HG02840 (cell line): ENCODE data around the gene ECM1.

Experiments
- ATAC-seq: cut with Tn5 transposase; IDR thresholded peaks from one replicate; pipeline ENCODE4 v1.9.1; 2021; ENCODE audit warnings: mild to moderate bottlenecking, moderate library complexity, moderate number of reproducible peaks; ENCODE audit not compliant: unreplicated experiment, low FRiP score

Gene ECM1

DNA sequence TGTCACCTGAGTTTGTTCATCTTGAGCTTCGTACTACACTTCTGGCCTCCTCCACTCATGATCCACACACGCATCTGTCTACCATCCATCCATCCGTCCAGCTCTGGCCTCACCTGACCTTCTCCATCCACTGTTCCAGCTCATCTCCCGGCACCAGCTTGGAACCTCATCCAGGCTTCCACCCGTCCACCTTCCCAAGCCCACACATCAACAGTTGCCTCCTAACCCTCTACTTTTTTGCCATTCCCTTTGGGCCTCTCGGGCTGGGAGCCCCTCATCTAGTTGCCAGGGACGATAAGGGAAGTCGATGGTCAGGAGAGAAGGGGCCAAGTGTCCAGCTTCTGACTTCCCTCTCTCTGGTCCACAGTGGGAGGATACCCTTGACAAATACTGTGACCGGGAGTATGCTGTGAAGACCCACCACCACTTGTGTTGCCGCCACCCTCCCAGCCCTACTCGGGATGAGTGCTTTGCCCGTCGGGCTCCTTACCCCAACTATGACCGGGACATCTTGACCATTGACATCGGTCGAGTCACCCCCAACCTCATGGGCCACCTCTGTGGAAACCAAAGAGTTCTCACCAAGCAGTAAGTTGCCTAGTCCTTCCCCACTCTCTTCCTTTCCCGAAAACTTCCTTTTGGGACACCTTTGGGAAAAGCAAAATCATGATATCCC lies 4.2 kb downstream of the ECM1 start:
- no peak for ATAC-seq

DNA sequence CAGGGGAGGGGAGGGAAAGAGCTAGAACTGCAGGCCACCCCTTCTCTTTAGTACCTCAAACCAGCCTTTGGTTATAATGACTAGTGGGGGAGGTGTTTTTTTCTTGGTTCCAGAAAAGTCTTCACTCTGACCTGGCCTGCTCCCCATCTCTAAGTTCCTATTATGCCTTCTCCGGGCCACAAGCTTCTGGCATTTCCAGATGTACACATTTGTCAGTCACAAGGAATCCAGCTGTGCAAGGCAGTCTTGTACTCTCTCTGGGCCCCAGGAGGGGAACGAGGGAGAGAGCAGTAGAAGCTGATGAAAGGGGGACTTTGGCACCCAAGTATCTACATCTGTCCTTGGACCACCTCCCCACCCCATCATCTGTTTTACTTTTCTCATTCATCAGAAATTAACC lies 4.9 kb downstream of the ECM1 start:
- no peak for ATAC-seq

DNA sequence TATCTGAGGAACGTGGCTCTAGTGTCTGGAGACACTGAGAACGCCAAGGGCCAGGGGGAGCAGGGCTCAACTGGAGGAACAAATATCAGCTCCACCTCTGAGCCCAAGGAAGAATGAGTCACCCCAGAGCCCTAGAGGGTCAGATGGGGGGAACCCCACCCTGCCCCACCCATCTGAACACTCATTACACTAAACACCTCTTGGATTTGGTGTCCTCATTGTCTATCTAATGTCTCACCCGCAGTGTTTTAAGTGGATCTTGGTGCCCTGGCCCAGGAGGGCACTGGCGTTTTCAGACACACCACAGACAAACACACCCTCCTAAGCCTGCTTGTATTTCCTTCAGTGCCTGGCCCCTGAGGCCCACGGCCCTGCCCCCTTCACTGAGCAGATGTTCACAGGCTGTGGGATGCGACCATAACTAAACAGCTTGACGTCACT lies 5.5 kb downstream of the ECM1 start:
- ATAC-seq: no peak

DNA sequence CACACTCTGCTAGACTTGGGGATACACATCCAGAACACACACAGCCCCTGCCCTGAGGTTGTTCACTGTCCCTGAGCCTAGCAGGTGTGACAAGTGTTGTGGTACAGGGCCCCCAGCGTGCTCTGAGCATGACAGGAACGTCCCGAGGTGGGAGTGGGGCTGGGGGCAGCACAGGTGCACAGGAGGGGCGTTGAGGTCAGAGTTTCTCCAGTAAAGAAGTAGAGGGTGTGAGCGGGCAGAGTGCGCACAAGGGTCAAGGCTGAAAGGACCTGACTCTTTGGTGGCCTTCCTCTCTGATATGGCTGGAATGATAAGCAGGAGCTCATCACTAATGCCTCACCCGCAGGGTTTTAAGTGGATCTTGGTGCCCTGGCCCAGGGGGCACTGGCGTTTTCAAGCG lies 6.4 kb downstream of the ECM1 start:
- ATAC-seq: no peak

DNA sequence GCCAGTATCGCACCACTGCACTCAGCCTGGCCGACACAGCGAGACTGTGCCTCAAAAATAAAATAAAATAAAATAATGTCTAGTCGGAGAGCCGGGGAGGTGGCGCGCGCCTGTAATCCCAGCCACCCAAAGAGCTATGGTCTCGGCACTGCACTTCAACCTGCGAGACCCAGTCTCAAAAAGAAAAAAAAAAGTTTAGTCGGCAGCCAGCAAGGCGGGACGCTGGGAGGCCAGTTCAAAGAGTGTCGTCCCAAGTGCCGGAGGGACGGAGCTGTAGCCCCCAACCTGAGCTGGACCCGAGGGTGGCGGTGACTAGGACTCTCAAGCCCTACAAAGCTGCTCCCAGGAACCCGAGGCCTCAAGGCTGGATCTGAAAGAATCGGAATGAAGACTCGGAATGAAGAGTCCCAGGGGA lies 7.0 kb downstream of the ECM1 start:
- ATAC-seq: no peak

DNA sequence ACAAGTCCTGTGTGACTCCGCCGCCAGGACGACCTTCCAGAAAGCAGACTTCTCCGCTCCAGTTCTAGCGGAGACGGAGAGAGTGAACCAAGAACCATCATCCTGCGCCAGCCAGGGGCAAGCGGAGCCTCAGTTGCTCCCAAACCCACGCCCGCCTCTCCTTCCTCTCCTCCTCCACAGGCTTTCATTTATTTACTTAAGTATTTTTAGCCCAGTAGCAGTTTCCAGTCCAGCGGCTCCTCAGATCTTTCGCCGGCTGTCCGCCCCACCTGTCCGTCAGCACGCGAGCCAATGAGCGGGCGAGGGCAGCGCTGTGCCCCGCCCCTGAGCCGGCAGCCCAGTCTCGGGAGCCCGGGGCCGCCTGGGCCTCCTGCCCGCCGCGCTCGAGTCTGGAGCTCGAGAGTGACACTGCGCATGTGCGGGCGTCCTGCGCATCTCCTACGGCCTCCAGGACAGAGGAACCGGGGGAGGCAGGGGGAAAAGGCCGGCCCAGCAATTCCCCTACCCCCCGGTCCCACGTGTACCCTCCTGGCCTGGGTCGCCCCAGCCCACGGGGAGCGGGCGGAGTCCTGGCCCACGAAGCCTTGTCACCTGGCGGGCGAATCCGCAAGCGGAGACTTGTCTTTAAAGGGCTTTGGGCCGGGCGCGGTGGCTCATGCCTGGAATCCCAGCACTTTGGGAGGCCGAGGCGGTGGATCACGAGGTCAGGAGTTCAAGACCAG lies 7.6 kb downstream of the ECM1 start, which contains the start of gene FALEC:
Gene FALEC (plus strand): TSS at position 425 of the 722 bp plus-strand sequence.
- peak; percentile 97 for ATAC-seq

DNA sequence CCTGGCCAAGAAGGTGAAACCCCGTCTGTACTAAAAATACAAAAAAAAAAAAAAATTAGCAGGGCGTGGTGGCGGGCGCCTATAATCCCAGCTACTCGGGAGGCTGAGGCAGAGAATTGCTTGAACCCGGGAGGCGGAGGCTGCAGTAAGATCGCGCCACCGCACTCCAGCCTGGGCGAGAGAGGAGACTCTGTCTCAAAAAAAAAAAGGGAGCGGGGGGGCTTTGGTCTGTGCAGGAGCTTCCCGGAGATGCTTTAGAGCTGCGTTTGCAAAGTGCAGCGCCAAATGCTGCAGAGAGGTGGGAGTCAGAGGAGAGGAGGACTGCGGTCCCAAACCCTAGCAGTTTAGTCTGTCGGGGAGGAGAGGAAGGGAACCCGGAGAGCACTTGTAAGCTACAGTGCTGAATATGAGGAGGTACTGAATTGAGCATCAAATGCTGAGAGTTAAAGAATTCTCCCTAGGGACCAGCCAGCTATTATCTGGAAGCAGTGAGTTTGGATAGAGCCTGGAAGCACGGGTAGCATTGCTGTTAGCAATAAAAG lies 8.2 kb downstream of the ECM1 start:
- ATAC-seq: no peak

DNA sequence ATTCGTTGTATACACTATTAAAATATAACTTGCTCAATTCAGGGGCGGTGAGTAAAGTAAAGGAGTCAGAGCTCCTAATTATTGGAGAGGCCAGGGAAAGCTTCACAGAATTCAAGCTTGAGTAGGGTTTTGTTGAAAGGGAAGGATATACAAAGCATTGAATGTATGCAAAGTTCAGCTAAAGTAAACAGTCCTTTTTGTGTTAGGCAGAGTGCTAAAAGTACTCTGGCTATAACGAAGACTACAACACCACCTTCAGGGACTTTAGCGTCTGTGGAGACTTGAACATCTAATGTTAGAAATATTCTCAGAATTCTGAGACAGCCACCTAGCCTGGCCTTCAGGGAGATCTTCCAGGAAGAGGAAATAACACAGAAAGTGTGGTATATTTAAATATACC lies 8.7 kb downstream of the ECM1 start:
- ATAC-seq: no peak

DNA sequence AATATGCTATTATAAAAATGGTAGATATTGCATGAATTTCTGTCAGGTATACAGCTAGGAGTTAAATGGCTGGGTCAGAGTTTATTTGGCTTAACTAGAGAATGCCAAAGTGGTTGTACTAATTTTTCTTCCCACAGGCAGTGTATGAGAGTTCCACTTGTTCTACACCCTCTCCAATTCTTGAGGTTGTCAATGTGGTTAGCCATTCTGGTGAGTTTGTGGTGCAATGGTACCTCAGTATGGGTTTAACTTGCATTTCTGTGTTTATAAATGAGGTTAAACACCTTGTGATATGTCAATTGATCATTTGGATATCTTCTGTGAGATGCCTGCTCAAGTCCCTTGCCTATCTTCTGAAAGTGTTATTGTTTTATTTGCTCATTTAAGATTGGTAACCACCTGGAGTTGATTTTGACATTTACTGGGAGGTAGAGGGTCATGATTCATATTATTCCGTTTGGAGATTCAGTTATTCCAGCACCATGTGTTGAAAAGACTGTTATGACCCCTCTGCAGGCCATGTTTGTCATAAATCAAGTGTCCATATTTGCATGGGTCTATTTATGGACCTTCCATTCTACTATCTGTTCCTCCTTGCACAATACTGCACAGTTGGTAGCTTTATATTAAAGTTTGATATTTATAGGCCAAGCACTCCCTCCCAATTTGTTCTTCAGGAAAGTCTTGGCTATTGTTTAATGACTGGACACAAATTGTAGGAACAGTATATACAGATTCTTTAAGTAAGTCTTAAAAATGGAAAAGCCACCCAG lies 13.5 kb downstream of the ECM1 start:
- ATAC-seq: no peak

DNA sequence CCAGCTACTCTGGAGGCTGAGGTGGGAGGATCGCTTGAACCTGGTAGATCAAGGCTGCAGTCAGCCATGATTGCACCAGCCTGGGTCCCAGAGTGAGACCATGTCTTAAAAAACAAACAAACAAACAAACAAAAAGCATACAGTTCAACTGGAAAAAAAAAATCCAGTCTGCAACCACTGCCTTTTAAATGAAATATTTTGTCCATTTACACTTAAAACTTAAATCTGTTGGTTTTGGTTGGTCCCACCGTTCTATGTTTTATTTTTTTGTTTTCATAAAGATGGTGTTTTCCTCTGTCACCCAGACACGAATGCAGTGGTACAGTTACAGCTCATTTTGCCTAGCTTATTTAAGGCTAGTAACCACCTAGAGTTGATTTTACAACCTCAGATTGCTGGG lies 17.4 kb downstream of the ECM1 start:
- ATAC-seq: no peak

DNA sequence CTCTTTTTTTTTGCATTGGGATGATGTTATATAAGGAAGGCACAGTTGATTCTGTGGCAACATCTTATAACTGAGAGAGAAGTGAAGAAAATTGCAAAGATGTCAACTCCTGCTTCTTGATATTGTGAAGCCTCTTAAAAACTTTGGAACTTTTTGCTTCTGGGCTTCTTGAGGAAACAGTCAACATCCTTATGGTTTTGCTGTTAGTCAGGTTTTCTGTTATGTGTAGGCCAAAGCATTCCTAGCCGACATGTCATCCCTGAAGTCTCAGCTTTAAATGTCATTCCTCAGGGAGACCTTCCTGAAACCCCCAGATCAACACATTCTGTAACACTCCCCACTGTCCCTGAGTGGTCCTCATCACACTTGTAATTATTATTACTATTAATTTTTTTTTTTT lies 20.3 kb downstream of the ECM1 start:
- no peak for ATAC-seq

DNA sequence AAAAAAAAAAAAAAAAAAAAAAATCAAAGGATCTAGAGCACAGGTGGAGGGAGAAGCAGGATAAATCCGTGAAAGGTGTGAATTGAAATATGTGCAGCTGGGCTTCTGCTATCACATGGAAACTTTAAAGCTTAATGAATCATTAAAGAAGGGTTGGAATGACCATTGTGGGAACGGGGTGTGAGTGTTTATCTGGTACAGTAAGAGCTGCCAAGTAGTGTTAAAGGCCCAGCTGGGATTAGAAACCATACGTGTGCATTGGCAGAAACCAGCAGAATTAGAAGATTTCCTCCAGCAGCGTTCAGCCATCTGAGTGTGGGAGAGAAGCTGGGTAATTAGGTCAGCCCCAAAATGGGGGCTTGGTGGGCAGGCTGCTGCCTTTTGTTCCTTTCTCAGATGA lies 21.1 kb downstream of the ECM1 start:
- no peak for ATAC-seq

DNA sequence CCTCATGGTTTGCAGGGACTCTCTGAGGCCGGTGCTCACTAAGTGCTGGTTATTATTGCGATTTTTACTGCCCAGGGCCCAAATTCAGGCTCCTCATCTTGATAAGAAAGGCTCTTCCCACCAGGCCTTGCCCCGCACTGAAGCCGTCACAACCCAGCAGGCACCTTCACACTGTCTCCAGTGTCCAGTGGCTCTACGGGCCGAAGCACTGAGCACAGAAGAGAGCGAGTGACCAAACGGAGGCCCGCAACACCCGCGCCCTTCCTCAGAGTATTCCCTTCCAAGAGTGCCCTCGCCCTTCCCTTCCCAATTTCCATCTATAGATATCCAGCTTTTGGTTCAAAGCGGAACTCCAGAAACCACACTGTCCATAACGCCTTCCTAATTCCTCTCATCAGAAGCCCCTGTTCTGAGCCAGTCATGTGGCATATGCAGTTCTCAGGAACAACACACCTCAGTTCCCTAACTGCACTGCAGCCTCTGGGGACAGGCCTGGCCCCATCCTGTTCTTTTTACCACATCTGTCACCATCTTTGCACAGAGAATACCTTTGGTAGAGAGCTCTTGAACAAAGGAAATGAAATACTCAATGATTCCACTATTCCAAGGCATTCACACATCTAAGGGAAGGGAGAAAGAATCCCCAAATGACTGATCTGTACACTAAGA lies 22.7 kb downstream of the ECM1 start:
- ATAC-seq: no peak

DNA sequence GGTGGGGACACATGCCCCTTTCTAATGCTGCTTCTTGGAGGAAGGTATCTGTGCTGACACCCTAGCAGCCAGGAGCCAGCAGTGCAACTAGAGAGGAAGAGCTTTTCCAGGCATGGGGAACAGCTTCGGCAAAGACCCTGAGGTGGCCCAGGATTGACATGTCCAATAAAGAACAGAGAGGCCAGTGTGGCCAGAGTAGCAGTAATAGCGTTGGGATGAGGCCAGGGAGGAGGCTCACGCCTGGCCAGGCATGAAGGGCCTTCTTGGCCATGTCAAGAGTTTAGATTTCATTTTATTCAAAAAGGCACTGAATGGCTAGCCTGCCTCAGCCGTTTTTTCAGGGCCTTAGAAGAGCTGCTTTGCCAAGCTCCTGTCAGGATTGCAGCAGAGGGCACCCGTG lies 25.0 kb downstream of the ECM1 start:
- ATAC-seq: no peak

DNA sequence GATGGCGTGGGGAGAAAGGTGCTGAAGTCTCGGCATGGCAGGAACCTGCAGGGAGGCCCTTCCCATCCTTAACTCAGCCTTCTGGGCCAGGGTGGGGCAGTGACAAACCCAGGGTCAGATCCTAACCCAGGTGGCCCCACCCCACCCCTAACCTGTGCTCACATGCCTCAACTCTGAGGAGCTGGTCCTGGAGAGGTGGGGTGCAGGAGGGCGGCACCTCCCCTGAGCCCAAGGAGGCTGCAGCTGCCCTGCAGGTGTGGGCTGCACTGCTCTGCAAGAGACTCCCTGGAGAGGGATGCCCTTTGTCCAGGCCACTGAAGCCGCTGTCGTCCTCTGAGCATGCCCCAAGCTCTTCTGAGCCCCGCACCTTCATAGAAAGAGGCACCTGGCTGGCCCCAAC lies 26.1 kb downstream of the ECM1 start:
- ATAC-seq: no peak

DNA sequence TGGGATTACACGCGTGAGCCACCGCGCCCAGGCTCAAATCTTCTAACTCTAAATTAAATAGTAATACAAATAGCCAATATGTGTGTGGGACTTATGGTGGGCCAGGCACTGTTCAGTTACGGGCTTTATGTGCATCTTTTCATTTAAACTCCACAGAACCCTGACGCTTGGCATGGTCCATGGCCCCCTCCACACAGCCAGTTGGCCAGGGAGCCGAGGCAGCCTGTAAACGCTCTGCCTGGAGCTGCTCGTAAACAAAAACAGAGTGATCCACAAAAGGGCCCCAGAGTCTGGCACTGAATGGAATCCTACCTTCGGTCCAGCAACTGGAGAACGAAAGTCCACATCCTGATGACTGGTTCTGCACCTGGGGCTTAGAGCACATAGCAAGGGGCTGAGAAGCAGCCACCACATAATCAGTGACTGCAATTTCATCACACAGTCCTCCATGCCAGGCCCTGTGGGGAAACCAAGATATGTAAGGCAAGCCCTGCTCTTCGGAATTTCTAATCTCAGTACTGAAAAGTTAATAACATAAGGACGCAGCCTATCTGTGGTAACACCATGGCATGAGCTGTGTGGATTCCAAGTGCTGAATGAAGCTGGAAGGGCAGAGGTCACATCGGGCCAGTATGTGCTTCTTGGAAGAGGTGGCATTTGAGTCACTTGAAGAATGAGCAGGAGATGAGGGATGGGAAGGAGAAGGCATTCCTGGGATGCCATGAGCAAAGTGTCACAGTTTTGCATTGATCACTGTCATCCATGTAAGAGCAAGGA lies 27.8 kb downstream of the ECM1 start:
- no peak for ATAC-seq

DNA sequence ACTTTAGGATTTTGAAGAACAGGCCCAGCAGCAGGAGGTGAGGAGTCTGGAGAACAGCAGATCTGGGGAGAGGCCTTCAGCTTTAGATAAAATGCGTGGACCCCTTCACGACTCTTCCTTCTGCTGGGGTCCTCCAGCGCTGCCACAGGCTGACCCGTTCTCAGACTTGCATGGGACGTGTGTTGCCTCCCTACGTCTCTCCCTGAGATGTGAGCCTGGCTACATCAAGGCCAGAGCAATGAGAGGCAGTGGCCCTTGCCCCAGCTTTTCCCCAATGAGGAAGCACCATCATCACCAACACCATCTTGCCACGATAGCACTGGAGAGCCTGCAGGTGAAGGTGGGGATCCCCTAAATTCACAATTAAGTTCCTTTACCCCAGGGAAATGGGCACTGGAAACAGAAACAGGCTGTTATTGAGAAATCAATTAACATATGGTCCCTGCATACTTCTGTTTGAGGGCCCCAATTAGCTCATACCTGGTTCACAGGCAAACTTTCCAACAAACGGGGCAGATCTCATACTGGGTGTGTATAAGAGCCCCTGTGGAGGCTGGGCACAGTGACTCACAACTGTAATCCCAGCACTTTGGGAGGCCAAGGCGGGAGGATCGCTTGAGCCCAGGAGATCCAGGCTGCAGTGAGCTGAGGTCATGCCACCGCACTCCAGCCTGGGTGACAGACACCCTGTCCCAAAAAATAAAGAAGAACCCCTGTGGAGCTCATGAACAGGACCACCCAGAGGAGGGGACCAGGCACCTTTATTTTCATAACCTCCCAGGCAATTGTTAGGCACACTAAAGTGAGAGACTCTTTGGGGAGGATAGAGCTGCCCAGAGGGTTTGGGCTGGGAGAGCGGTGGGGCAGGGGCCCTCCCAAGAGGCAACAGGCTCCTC lies 29.2 kb downstream of the ECM1 start:
- no peak for ATAC-seq

DNA sequence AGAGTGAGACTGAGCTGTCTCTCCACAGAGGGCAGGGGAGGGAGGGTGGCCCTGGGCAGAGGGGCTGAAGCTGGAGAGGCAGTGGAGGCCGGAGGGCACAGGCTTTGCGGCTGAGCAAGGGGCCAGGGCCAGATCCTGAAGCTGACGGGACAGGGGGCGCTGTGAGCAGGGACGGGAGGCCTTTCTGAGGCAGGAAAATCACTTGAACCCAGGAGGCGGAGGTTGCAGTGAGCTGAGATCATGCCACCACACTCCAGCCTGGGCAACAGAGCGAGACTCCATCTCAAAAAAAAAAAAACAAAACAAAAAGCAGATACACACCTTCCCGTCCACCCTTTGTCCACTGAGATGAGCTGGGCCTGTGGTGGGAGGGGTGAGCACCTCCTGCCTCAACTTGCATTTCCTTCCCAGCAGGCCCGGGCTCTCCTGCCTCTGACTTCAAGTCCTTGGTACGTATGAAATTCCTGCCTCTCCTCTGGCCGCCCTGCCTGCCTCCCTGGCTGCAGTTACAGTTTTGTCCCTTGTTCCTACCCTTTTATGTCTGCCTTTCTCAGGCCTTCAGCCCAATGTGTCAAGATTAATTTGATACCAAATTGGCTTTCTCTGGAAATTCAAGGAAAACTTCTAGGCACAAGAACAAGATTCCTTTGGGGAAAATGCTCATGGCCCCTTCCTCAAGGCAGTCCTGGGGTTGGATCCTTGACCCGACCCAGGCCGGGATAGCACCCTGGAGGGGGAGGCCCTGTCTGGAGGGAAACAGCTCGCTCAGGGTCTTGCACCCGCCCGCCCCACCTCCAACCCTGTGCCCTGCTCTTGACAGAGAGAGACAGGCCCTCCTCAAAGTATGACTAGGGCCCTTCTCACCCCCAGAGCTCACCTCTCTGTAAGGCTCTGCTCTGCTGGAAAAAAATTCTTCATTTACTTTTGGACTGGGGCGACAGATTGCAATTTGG lies 30.1 kb downstream of the ECM1 start:
- no peak for ATAC-seq
